SU-DHL-6 (cell line): ENCODE results near the gene OR4F6.

Experiments used
- EZH2phosphoT487 ChIP-seq: fragments of 200-600 bp; sonication (generic), shearing (Covaris generic); conservative IDR thresholded peaks from 2 replicates; pipeline ENCODE4 v1.6.1; 2018; ENCODE audit warnings: mild to moderate bottlenecking, antibody characterized with exemption, low read length, moderate library complexity, mixed read lengths
- TF ChIP-seq, protein P1 (sequence below): fragments of 200-600 bp; sonication (generic); IDR thresholded peaks from one replicate; pipeline ENCODE4 v1.5.1; 2017; ENCODE audit warnings: antibody characterized with exemption, mild to moderate bottlenecking, low read length, moderate library complexity; ENCODE audit not compliant: insufficient read depth, poor library complexity, severe bottlenecking

DNA sequence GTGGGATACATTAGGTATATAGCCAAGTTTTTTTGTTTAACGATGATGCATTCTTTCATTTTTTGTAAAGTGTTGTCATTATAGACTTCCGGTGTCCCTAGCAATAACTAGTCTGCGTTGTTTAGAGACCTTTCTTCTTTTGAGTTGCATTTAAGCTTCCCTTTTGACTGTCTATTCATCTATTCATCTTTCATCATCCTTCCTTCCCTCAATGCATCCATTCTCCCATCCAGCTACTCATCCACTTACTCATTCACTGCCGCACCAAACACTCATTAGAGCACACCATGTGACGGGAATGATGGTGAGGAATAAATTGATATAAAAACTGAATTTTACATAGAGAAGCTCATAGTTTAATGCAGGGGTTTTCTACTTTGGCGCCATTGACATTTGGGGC is 41.6 kb downstream of the OR4F6 start:
- TF ChIP-seq, protein P1, sequence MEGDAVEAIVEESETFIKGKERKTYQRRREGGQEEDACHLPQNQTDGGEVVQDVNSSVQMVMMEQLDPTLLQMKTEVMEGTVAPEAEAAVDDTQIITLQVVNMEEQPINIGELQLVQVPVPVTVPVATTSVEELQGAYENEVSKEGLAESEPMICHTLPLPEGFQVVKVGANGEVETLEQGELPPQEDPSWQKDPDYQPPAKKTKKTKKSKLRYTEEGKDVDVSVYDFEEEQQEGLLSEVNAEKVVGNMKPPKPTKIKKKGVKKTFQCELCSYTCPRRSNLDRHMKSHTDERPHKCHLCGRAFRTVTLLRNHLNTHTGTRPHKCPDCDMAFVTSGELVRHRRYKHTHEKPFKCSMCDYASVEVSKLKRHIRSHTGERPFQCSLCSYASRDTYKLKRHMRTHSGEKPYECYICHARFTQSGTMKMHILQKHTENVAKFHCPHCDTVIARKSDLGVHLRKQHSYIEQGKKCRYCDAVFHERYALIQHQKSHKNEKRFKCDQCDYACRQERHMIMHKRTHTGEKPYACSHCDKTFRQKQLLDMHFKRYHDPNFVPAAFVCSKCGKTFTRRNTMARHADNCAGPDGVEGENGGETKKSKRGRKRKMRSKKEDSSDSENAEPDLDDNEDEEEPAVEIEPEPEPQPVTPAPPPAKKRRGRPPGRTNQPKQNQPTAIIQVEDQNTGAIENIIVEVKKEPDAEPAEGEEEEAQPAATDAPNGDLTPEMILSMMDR = no peak
- TF ChIP-seq EZH2phosphoT487 = no peak
